ENCODE results near the gene CLK3. TPM values are rescaled to one million over a fixed set of nuclear protein-coding genes. Genes with fewer than 3 reads are reported as not detected.

CLK3 gene
- polyA plus RNA-seq, 1 experiment: 34.9 TPM

- H3K27ac ChIP-seq (ENCODE audit: low read depth, low read length): no peak overlapping the region
- no peaks in the 10 kb centered on the region for H3K9me3 ChIP-seq (ENCODE audit: control insufficient read depth, insufficient read depth, low read length)
- no peak for DNase-seq (ENCODE audit: low read depth, low spot score)
- no peak for TF ChIP-seq CTCF (IDR thresholded peaks at IDR 0.05; ENCODE audit: low read depth, low read length)
- ChIA-PET POLR2A (interaction anchor here (1.1 kb wide), 1 partner anchor 137 kb away, joined by 3 read pairs; no protein-coding TSS in a partner anchor), CTCF (interaction anchor here (0.5 to 19.4 kb wide), 36 partner anchors 8 to 563 kb away, joined by 3 to 517 read pairs (median 4); partner anchors contain the start of gene EDC3)
- no peak overlapping the region for H3K4me3 ChIP-seq (ENCODE audit: low read depth, low read length)
- H3K27me3 ChIP-seq (ENCODE audit: control insufficient read depth, insufficient read depth, low read length): no peaks in the 10 kb centered on the region
These were observed 15.8 kb downstream of the CLK3 start for GRCh38 chr15:74631408-74631807.

GRCh38 chr15:74631935-74632560, 16.4 kb downstream of the CLK3 start:
- Histone ChIP-seq H3K9me3 (ENCODE audit: control insufficient read depth, insufficient read depth, low read length) (no peaks in the 10 kb centered on the region), H3K27me3 (ENCODE audit: control insufficient read depth, insufficient read depth, low read length) (no peaks in the 10 kb centered on the region), H3K4me3 (ENCODE audit: low read depth, low read length) (no peak overlapping the region), H3K27ac (ENCODE audit: low read depth, low read length) (no peak overlapping the region)
- ChIA-PET POLR2A (interaction anchor here (1.1 kb wide), 1 partner anchor 137 kb away, joined by 3 read pairs; no protein-coding TSS in a partner anchor), CTCF (interaction anchor here (0.5 to 19.4 kb wide), 41 partner anchors 8 to 347 kb away, joined by 3 to 517 read pairs (median 4); partner anchors contain the start of gene EDC3)
- no peak for DNase-seq (ENCODE audit: low read depth, low spot score)
- TF ChIP-seq CTCF (IDR thresholded peaks at IDR 0.05; ENCODE audit: low read depth, low read length): peak; percentile 90

- TF ChIP-seq CTCF (IDR thresholded peaks at IDR 0.05; ENCODE audit: low read depth, low read length): no peak
- H3K9me3 ChIP-seq (ENCODE audit: control insufficient read depth, insufficient read depth, low read length): no peaks in the 10 kb centered on the region
- no peak overlapping the region for H3K4me3 ChIP-seq (ENCODE audit: low read depth, low read length)
- CTCF ChIA-PET: interaction anchor here (0.5 to 19.4 kb wide), 33 partner anchors 8 to 329 kb away, joined by 3 to 517 read pairs (median 5); partner anchors contain the start of gene EDC3
- H3K27ac ChIP-seq (ENCODE audit: low read depth, low read length): no peak overlapping the region
- H3K27me3 ChIP-seq (ENCODE audit: control insufficient read depth, insufficient read depth, low read length): no peaks in the 10 kb centered on the region
- POLR2A ChIA-PET: interaction anchor here (1.1 kb wide), 1 partner anchor 136 kb away, joined by 3 read pairs; no protein-coding TSS in a partner anchor
- no peak for DNase-seq (ENCODE audit: low read depth, low spot score)
These were observed 17.0 kb downstream of the CLK3 start for GRCh38 chr15:74632601-74633000.

- no peak for TF ChIP-seq CTCF (IDR thresholded peaks at IDR 0.05; ENCODE audit: low read depth, low read length)
- POLR2A ChIA-PET: no interaction called here
- CTCF ChIA-PET: interaction anchor here (0.7 to 19.4 kb wide), 17 partner anchors 9 to 317 kb away, joined by 3 to 517 read pairs (median 5); partner anchors contain the start of gene CSK
- no peak for DNase-seq (ENCODE audit: low read depth, low spot score)
- Histone ChIP-seq H3K9me3 (ENCODE audit: control insufficient read depth, insufficient read depth, low read length) (no peaks in the 10 kb centered on the region), H3K27ac (ENCODE audit: low read depth, low read length) (no peak overlapping the region), H3K4me3 (ENCODE audit: low read depth, low read length) (no peak overlapping the region), H3K27me3 (ENCODE audit: control insufficient read depth, insufficient read depth, low read length) (no peaks in the 10 kb centered on the region)
These were observed 18.1 kb downstream of the CLK3 start for GRCh38 chr15:74633781-74634180.

- Histone ChIP-seq H3K27me3 (ENCODE audit: control insufficient read depth, insufficient read depth, low read length) (no peaks in the 10 kb centered on the region), H3K27ac (ENCODE audit: low read depth, low read length) (no peak overlapping the region), H3K9me3 (ENCODE audit: control insufficient read depth, insufficient read depth, low read length) (no peaks in the 10 kb centered on the region), H3K4me3 (ENCODE audit: low read depth, low read length) (no peak overlapping the region)
- no peak for DNase-seq (ENCODE audit: low read depth, low spot score)
- POLR2A ChIA-PET: no interaction called here
- CTCF ChIA-PET: interaction anchor here (0.6 to 19.4 kb wide), 41 partner anchors 8 to 541 kb away, joined by 3 to 517 read pairs (median 4); partner anchors contain the start of gene CSK
- peak; percentile 89 for TF ChIP-seq CTCF (IDR thresholded peaks at IDR 0.05; ENCODE audit: low read depth, low read length)
These were observed 19.6 kb downstream of the CLK3 start for GRCh38 chr15:74635228-74635627.

All from AG04450 (cell line).